Astrocyte (in vitro differentiated cells and primary cell): ENCODE results near the gene SERPINB6. TPM values are rescaled to one million over a fixed set of nuclear protein-coding genes. Genes with fewer than 3 reads are reported as not detected.

ENCODE experiments used
- DNase-seq: peaks from one replicate; pipeline ENCODE4 v3.0.0-alpha.2; 2010; ENCODE audit warnings: low read depth
- FAIRE-seq: peaks from 2 replicates; lab custom pipeline; 2011; peaks lifted over from hg19 to GRCh38; lab: Jason Lieb, UNC
- H2AFZ ChIP-seq: 2 replicates; pipeline ENCODE4 v1.6.0; 2012; ENCODE audit warnings: low read depth, low read length, inconsistent platforms
- H3K27ac ChIP-seq: 2 replicates; pipeline ENCODE4 v1.5.1; 2011; ENCODE audit warnings: low read depth, low read length, inconsistent platforms
- H3K27me3 ChIP-seq: 2 replicates; pipeline ENCODE4 v1.6.0; 2011; ENCODE audit warnings: low read length, inconsistent platforms; ENCODE audit not compliant: insufficient read depth
- H3K36me3 ChIP-seq: 2 replicates; pipeline ENCODE4 v1.5.1; 2011; ENCODE audit warnings: low read length, inconsistent platforms; ENCODE audit not compliant: insufficient read depth
- H3K4me1 ChIP-seq: 2 replicates; pipeline ENCODE4 v1.5.1; 2011; ENCODE audit warnings: low read length, inconsistent platforms; ENCODE audit not compliant: insufficient read depth
- H3K4me2 ChIP-seq: 2 replicates; pipeline ENCODE4 v1.6.0; 2012; ENCODE audit warnings: low read length, inconsistent platforms
- H3K4me3 ChIP-seq: 2 replicates; pipeline ENCODE4 v1.5.1; 2011; ENCODE audit warnings: low read depth, mild to moderate bottlenecking, low read length, inconsistent platforms; ENCODE audit not compliant: insufficient read depth
- H3K79me2 ChIP-seq: 2 replicates; pipeline ENCODE4 v1.6.0; 2012; ENCODE audit warnings: mild to moderate bottlenecking, low read length, inconsistent platforms; ENCODE audit not compliant: insufficient read depth
- H3K9ac ChIP-seq: 2 replicates; pipeline ENCODE4 v1.6.0; 2012; ENCODE audit warnings: mild to moderate bottlenecking, low read length, inconsistent platforms
- H3K9me3 ChIP-seq: 2 replicates; pipeline ENCODE4 v1.5.1; 2012; ENCODE audit warnings: low read depth, mild to moderate bottlenecking, low read length, inconsistent platforms; ENCODE audit not compliant: insufficient read depth
- H4K20me1 ChIP-seq: 2 replicates; pipeline ENCODE4 v1.6.0; 2012; ENCODE audit warnings: low read length, inconsistent platforms; ENCODE audit not compliant: insufficient read depth
- H3K27ac Mint-ChIP-seq: one replicate; pipeline ENCODE4 v1.8.0; 2021; ENCODE audit warnings: mild to moderate bottlenecking, mixed read lengths; ENCODE audit not compliant: unreplicated experiment
- H3K27me3 Mint-ChIP-seq: one replicate; pipeline ENCODE4 v1.8.0; 2021; ENCODE audit warnings: low read depth, mixed read lengths; ENCODE audit not compliant: unreplicated experiment
- H3K36me3 Mint-ChIP-seq: one replicate; pipeline ENCODE4 v1.8.0; 2021; ENCODE audit warnings: low read depth, mixed read lengths; ENCODE audit not compliant: unreplicated experiment
- H3K4me1 Mint-ChIP-seq: one replicate; pipeline ENCODE4 v1.8.0; 2021; ENCODE audit warnings: low read depth, mixed read lengths; ENCODE audit not compliant: unreplicated experiment
- H3K4me3 Mint-ChIP-seq: one replicate; pipeline ENCODE4 v1.8.0; 2021; ENCODE audit warnings: mild to moderate bottlenecking, moderate library complexity, mixed read lengths; ENCODE audit not compliant: unreplicated experiment
- H3K9me3 Mint-ChIP-seq: one replicate; pipeline ENCODE4 v1.8.0; 2021; ENCODE audit warnings: mild to moderate bottlenecking, mixed read lengths; ENCODE audit not compliant: unreplicated experiment
- CTCF ChIP-seq: IDR thresholded peaks from 2 replicates; pipeline ENCODE4 v1.5.1; 2011; ENCODE audit warnings: low read depth, mild to moderate bottlenecking, inconsistent platforms, low read length, moderate library complexity; ENCODE audit not compliant: insufficient read depth
- EZH2 ChIP-seq: IDR thresholded peaks from 2 replicates; pipeline ENCODE4 v1.6.1; 2012; ENCODE audit warnings: mild to moderate bottlenecking, low read length, inconsistent platforms; ENCODE audit not compliant: insufficient read depth
- total RNA-seq: library from RNA; stranded (reverse); gene quantifications from 2 replicates; pipeline ENCODE4 v1.2.1, GENCODE V29; 2021

SERPINB6 gene
- total RNA-seq, 1 donor from 2014 or later, result 68.4 TPM

- Histone ChIP-seq H3K4me2 (no peak overlapping the region), H3K36me3 (no peaks in the 10 kb centered on the region)
- H3K27me3 Mint-ChIP-seq, result peaks cover 7% of the 10 kb centered on the region
Observed at GRCh38 chr6:2917065-2917464, 54.3 kb downstream of the SERPINB6 start.

GRCh38 chr6:2916158-2916925 lies 55.0 kb downstream of the SERPINB6 start:
- H3K4me3 ChIP-seq, result no peak overlapping the region
- H3K36me3 Mint-ChIP-seq, result no peaks in the 10 kb centered on the region
- H3K27me3 Mint-ChIP-seq, result peaks cover 7% of the 10 kb centered on the region
- FAIRE-seq, result no peak
- no peaks in the 10 kb centered on the region for H3K27me3 ChIP-seq
- no peaks in the 10 kb centered on the region for H3K36me3 ChIP-seq
- H3K4me3 Mint-ChIP-seq, result no peak overlapping the region
- H3K27ac Mint-ChIP-seq, result no peak overlapping the region
- no peak for DNase-seq
- H4K20me1 ChIP-seq, result no peaks in the 10 kb centered on the region
- H3K9ac ChIP-seq, result no peak overlapping the region
- H3K27ac ChIP-seq, result no peak overlapping the region
- H3K4me2 ChIP-seq, result no peak overlapping the region
- H3K9me3 ChIP-seq, result no peaks in the 10 kb centered on the region
- no peak for TF ChIP-seq EZH2
- no peak for TF ChIP-seq CTCF
- H3K4me1 ChIP-seq, result no peaks in the 10 kb centered on the region
- H2AFZ ChIP-seq, result no peak overlapping the region
- H3K79me2 ChIP-seq, result no peaks in the 10 kb centered on the region
- peaks cover 3% of the 10 kb centered on the region for H3K9me3 Mint-ChIP-seq
- no peaks in the 10 kb centered on the region for H3K4me1 Mint-ChIP-seq

More at GRCh38 chr6:2917065-2917464, 54.3 kb downstream of the SERPINB6 start:
- no peak for FAIRE-seq
- Mint-ChIP-seq H3K36me3 (no peaks in the 10 kb centered on the region), H3K4me1 (peaks cover 4% of the 10 kb centered on the region), H3K9me3 (peaks cover 3% of the 10 kb centered on the region), H3K4me3 (no peak overlapping the region), H3K27ac (no peak overlapping the region)
- TF ChIP-seq CTCF, result no peak
- no peak for TF ChIP-seq EZH2
- Histone ChIP-seq H3K4me1 (no peaks in the 10 kb centered on the region), H2AFZ (no peak overlapping the region), H3K9ac (no peak overlapping the region), H3K4me3 (no peak overlapping the region), H3K27ac (no peak overlapping the region), H3K9me3 (no peaks in the 10 kb centered on the region), H3K79me2 (no peaks in the 10 kb centered on the region), H3K27me3 (no peaks in the 10 kb centered on the region), H4K20me1 (no peaks in the 10 kb centered on the region)
- DNase-seq, result no peak

- H3K27ac Mint-ChIP-seq, result no peak overlapping the region
- no peaks in the 10 kb centered on the region for H3K4me1 Mint-ChIP-seq
- H3K9me3 ChIP-seq, result no peaks in the 10 kb centered on the region
- H3K27me3 Mint-ChIP-seq, result peaks cover 7% of the 10 kb centered on the region
- no peak overlapping the region for H3K4me2 ChIP-seq
- no peaks in the 10 kb centered on the region for H3K36me3 ChIP-seq
- DNase-seq, result no peak
- no peak overlapping the region for H3K4me3 ChIP-seq
- H3K36me3 Mint-ChIP-seq, result no peaks in the 10 kb centered on the region
- no peak overlapping the region for H3K9ac ChIP-seq
- no peaks in the 10 kb centered on the region for H3K79me2 ChIP-seq
- peaks cover 3% of the 10 kb centered on the region for H3K9me3 Mint-ChIP-seq
- no peak overlapping the region for H2AFZ ChIP-seq
- no peak overlapping the region for H3K4me3 Mint-ChIP-seq
- no peak for FAIRE-seq
- no peak overlapping the region for H3K27ac ChIP-seq
- H3K4me1 ChIP-seq, result no peaks in the 10 kb centered on the region
- TF ChIP-seq EZH2, result no peak
- TF ChIP-seq CTCF, result no peak
- H4K20me1 ChIP-seq, result no peaks in the 10 kb centered on the region
- no peaks in the 10 kb centered on the region for H3K27me3 ChIP-seq
Observed at GRCh38 chr6:2915150-2915549, 56.2 kb downstream of the SERPINB6 start.
